K562 (cell line): ENCODE data around the gene AGPAT4. TPM values are rescaled to one million over a fixed set of nuclear protein-coding genes. Genes with fewer than 3 reads are reported as not detected.
A peak's percentile ranks its signal among the peaks of the same experiment; 100 is the strongest.

Experiments used
- ATAC-seq: fragments of 200-7000 bp; cut with Tn5 transposase; 3 replicates; pipeline ENCODE4 v1.9.1; 2020; ENCODE audit warnings: moderate library complexity
- Bru-seq: library from RNA; stranded (reverse); fragments of 400-500 nt; gene quantifications from one replicate; lab custom pipeline; 2021; lab: Mats Ljungman, UMichigan
- BruChase-seq, 2 experiments: library from RNA; stranded (reverse); fragments of 400-500 nt; gene quantifications; one replicate each; lab custom pipeline; 2021; lab: Mats Ljungman, UMichigan
- BruUV-seq: library from RNA; stranded (reverse); fragments of 400-500 nt; replicated peaks from 2 replicates; lab custom pipeline; 2021; lab: Mats Ljungman, UMichigan
- CTCF ChIA-PET: fragments of 300-600 bp; formaldehyde crosslinking; extraction: SDS; loops from one replicate; lab custom pipeline; 2021; ENCODE audit warnings: low intra/inter-chr PET ratio; lab: Yijun Ruan, JAX
- POLR2A ChIA-PET: fragments of 300-600, 350-650 bp; sonication (Branson Sonifier 250); formaldehyde crosslinking; extraction: SDS; loops from one replicate; lab custom pipeline; 2021; ENCODE audit warnings: antibody characterized with exemption, inconsistent platforms; lab: Yijun Ruan, JAX
- DNase-seq, 4 experiments: peaks; one replicate each; pipeline versions ENCODE4 v3.0.0 to v3.0.0-alpha.2; 2011 to 2018; ENCODE audit warnings: low spot score in 3 of 4, mixed read lengths in 3 of 4; ENCODE audit errors: extremely low read depth in 1 of 4
- FAIRE-seq: peaks from 2 replicates; lab custom pipeline; 2011; peaks lifted over from hg19 to GRCh38; lab: Jason Lieb, UNC
- H2AFZ ChIP-seq: 2 replicates; pipeline ENCODE4 v1.6.0; 2011; ENCODE audit warnings: low read depth, low read length, control low read depth, inconsistent platforms
- H3K27ac ChIP-seq: fragments of 200-600 bp; 3 replicates; pipeline ENCODE4 v1.8.0; 2011; ENCODE audit warnings: low read depth, mild to moderate bottlenecking, control low read depth, inconsistent platforms, low read length, moderate library complexity, mixed read lengths; ENCODE audit errors: extremely low read depth
- H3K27me3 ChIP-seq, 2 experiments: fragments of 300-600 bp in 1 of 2; 2 replicates in 1 of 2; 3 replicates in 1 of 2; pipeline versions ENCODE4 v1.6.0 to v1.8.0; 2011; ENCODE audit warnings: inconsistent platforms in 2 of 2, low read length in 2 of 2, mild to moderate bottlenecking in 1 of 2, mixed read lengths in 1 of 2, moderate library complexity in 1 of 2; ENCODE audit not compliant: control insufficient read depth in 2 of 2, insufficient read depth in 2 of 2
- H3K36me3 ChIP-seq: fragments of 300-600 bp; 3 replicates; pipeline ENCODE4 v1.8.0; 2011; ENCODE audit warnings: mild to moderate bottlenecking, low read length, inconsistent platforms; ENCODE audit not compliant: control insufficient read depth, insufficient read depth
- H3K4me1 ChIP-seq, 2 experiments: fragments of 200-600 bp in 1 of 2; replicated peaks in 1 of 2; 2 replicates in 1 of 2; 3 replicates in 1 of 2; pipeline versions ENCODE4 v1.5.1 to v1.8.0; 2011; ENCODE audit warnings: inconsistent platforms in 2 of 2, low read length in 2 of 2, mild to moderate bottlenecking in 1 of 2, mixed read lengths in 1 of 2, moderate library complexity in 1 of 2; ENCODE audit not compliant: control insufficient read depth in 2 of 2, insufficient read depth in 2 of 2
- H3K4me2 ChIP-seq: 2 replicates; pipeline ENCODE4 v1.6.1; 2011; ENCODE audit warnings: low read length, control low read depth, inconsistent platforms, mixed read lengths; ENCODE audit not compliant: insufficient read depth
- H3K4me3 ChIP-seq: fragments of 200-600 bp; sonication (generic), shearing (Covaris generic); 2 replicates; pipeline ENCODE4 v1.5.1; 2016; ENCODE audit warnings: control low read depth, inconsistent platforms
- H3K79me2 ChIP-seq: fragments of 200-600 bp; 3 replicates; pipeline ENCODE4 v1.8.0; 2011; ENCODE audit warnings: low read length, inconsistent platforms; ENCODE audit not compliant: control insufficient read depth, insufficient read depth
- H3K9ac ChIP-seq, 2 experiments: 2 replicates each; pipeline versions ENCODE4 v1.6.0 to v1.6.1; 2011; ENCODE audit warnings: low read depth in 2 of 2, low read length in 2 of 2, control low read depth in 1 of 2, inconsistent platforms in 1 of 2, mild to moderate bottlenecking in 1 of 2, mixed read lengths in 1 of 2; ENCODE audit not compliant: insufficient read depth in 1 of 2
- H3K9me1 ChIP-seq: one replicate; pipeline ENCODE4 v1.6.0; 2011; ENCODE audit warnings: inconsistent platforms, mild to moderate bottlenecking, low read length, moderate library complexity; ENCODE audit not compliant: control insufficient read depth, insufficient read depth
- H3K9me3 ChIP-seq: replicated peaks from 2 replicates; pipeline ENCODE4 v1.5.1; 2011; ENCODE audit warnings: low read depth, low read length, inconsistent platforms; ENCODE audit not compliant: control insufficient read depth, insufficient read depth
- H4K20me1 ChIP-seq: replicated peaks from 2 replicates; pipeline ENCODE4 v1.6.1; 2011; ENCODE audit warnings: low read length, inconsistent platforms, mixed read lengths; ENCODE audit not compliant: control insufficient read depth, insufficient read depth
- DACH1 ChIP-seq: fragments of 450-650 bp; IDR thresholded peaks from 2 replicates; pipeline ENCODE4 v1.6.1; 2018; ENCODE audit not compliant: partially characterized antibody
- FOXM1 ChIP-seq, 2 experiments: fragments of 450-650 bp in 1 of 2; sonication (generic) in 1 of 2; formaldehyde crosslinking in 1 of 2; IDR thresholded peaks; 2 replicates each; pipeline versions ENCODE4 v1.6.1 to v1.9.0; 2017 to 2022; ENCODE audit warnings: low read depth in 2 of 2, mild to moderate bottlenecking in 2 of 2, missing genetic modification reagents in 1 of 2, moderate library complexity in 1 of 2
- MCM2 ChIP-seq: fragments of 450-650 bp; IDR thresholded peaks from 2 replicates; pipeline ENCODE4 v1.6.1; 2017; ENCODE audit warnings: low read depth, mild to moderate bottlenecking
- PTTG1 ChIP-seq: fragments of 450-650 bp; IDR thresholded peaks from 2 replicates; pipeline ENCODE4 v1.6.1; 2016; ENCODE audit warnings: low read depth, mild to moderate bottlenecking, missing genetic modification characterization, missing compliant biosample characterization
- ZNF134 ChIP-seq: fragments of 250-450 bp; sonication (Bioruptor Pico); conservative IDR thresholded peaks from 2 replicates; pipeline ENCODE4 v1.4.0; 2020
- ZNF324 ChIP-seq: fragments of 250-450 bp; sonication (Bioruptor Pico); IDR thresholded peaks from 2 replicates; pipeline ENCODE4 v1.4.0; 2020; ENCODE audit warnings: mild to moderate bottlenecking
- ZNF431 ChIP-seq: sonication (generic); formaldehyde crosslinking; IDR thresholded peaks from 2 replicates; pipeline ENCODE4 v1.8.0; 2022; ENCODE audit warnings: mild to moderate bottlenecking, missing genetic modification reagents
- WGBS: fragments of 100-300 bp; shearing (Covaris generic); methylation state at CpG from one replicate; pipeline ENCODE4 v1.1.6; 2016; ENCODE audit warnings: low coverage, mixed read lengths; ENCODE audit not compliant: insufficient coverage; ENCODE audit errors: missing lambda C conversion rate; 5-methylcytosine and 5-hydroxymethylcytosine counted together
- in situ Hi-C: fragments of 300-500 bp; cut with MboI; formaldehyde crosslinking; loops from 4 replicates; pipeline ENCODE4 v1.15.0; 2018; ENCODE audit warnings: inconsistent platforms, mixed read lengths
- intact Hi-C: fragments of 100-400 bp; cut with micrococcal nuclease; formaldehyde crosslinking; loops from 2 replicates; pipeline ENCODE4 v1.14.2; 2022
- long read RNA-seq, 3 experiments: library from polyadenylated mRNA in 2 of 3; library from RNA in 1 of 3; unstranded in 2 of 3; stranded (forward) in 1 of 3; transcript quantifications; one replicate each; pipeline ENCODE4 v2.0.0, GENCODE V29; 2019 to 2022
- polyA minus RNA-seq, 3 experiments: library from RNA; depleted of rRNA, polyadenylated mRNA; stranded (reverse); fragments of >200 nt; gene quantifications; 2 replicates each; pipeline ENCODE4 v1.2.3, GENCODE V29; 2011
- polyA plus RNA-seq, 8 experiments: library from polyadenylated mRNA; depleted of rRNA in 4 of 8; stranded (reverse) in 5 of 8; unstranded in 3 of 8; fragments of >200 nt; fragmentation: Nextera tagmentation in 2 of 8; fragmentation: Illumina TruSeq in 1 of 8; extraction: Ambion mirVana in 2 of 8; extraction: Trizol in 1 of 8; gene quantifications; 2 replicates each; pipeline versions ENCODE4 v1.2.1 to v1.2.3, GENCODE V29; 2011 to 2014; ENCODE audit warnings: inconsistent platforms in 1 of 8, missing spikeins in 1 of 8
- total RNA-seq, 7 experiments: library from RNA; depleted of rRNA in 6 of 7; stranded (reverse); fragments of >200 nt in 6 of 7; fragmentation: Illumina TruSeq in 2 of 7; extraction: Trizol in 2 of 7; gene quantifications; 2 replicates each; pipeline versions ENCODE4 v1.2.1 to v1.2.3, GENCODE V29; 2011 to 2021; ENCODE audit warnings: low replicate concordance in 1 of 7
- TF ChIP-seq, protein P1 (sequence below), 2 experiments: fragments of 450-650 bp in 1 of 2; IDR thresholded peaks; 2 replicates each; pipeline ENCODE4 v1.6.1; 2011 to 2017; ENCODE audit warnings: low read depth in 2 of 2, antibody characterized with exemption in 1 of 2, borderline replicate concordance in 1 of 2, low read length in 1 of 2, mild to moderate bottlenecking in 1 of 2, mixed read lengths in 1 of 2; ENCODE audit not compliant: control insufficient read depth in 1 of 2
- TF ChIP-seq, protein P2 (sequence below): fragments of 250-450 bp; sonication (Bioruptor Pico); IDR thresholded peaks from 2 replicates; pipeline ENCODE4 v1.6.1; 2021; ENCODE audit warnings: mild to moderate bottlenecking
- TF ChIP-seq, protein P3 (sequence below): fragments of 250-450 bp; sonication (Bioruptor Pico); IDR thresholded peaks from 2 replicates; pipeline ENCODE4 v1.8.0; 2021; ENCODE audit warnings: moderate library complexity, mild to moderate bottlenecking, inconsistent platforms

The AGPAT4 gene
- 90.5 and 109 TPM in 2 replicates for total RNA-seq (2011; cell fraction: chromatin; rRNA removed; ENCODE audit: low replicate concordance)
- 65.2 and 67.4 TPM in 2 replicates for total RNA-seq (2011; cell fraction: nucleolus; rRNA removed)
- total RNA-seq (2011; cell fraction: nucleoplasm; rRNA removed): 60.1 and 75.0 TPM in 2 replicates
- total RNA-seq (2014; rRNA removed) (4.5 and 6.7 TPM in 2 replicates), total RNA-seq (2014; rRNA removed; fragmentation: Illumina TruSeq; extraction: Trizol) (7.1 and 7.9 TPM in 2 replicates), total RNA-seq (2015; rRNA removed; fragmentation: Illumina TruSeq; extraction: Trizol) (5.0 and 5.6 TPM in 2 replicates), total RNA-seq (2021) (9.2 and 9.7 TPM in 2 replicates), polyA plus RNA-seq (2011; rRNA removed) (15.0 and 17.0 TPM in 2 replicates), polyA plus RNA-seq (2014; fragmentation: Illumina TruSeq; extraction: Trizol) (5.6 and 5.7 TPM in 2 replicates), polyA plus RNA-seq (2014; fragmentation: Nextera tagmentation; extraction: Ambion mirVana) (1 to 10 TPM; 2.2 to 3.4 TPM), polyA plus RNA-seq (2014; rRNA removed) (7.2 and 7.3 TPM in 2 replicates), polyA minus RNA-seq (2011; rRNA and poly(A)+ RNA removed) (31.8 and 34.7 TPM in 2 replicates), Bru-seq, nascent RNA (percentile 68 among the genes with signal in this experiment), BruChase-seq, experiment 1, labeled RNA remaining after a 2-hour chase (percentile 64 among the genes with signal in this experiment), BruChase-seq, experiment 2, labeled RNA remaining after a 6-hour chase (percentile 62 among the genes with signal in this experiment)
- 9.2 and 14.2 TPM in 2 replicates for polyA plus RNA-seq (2011; cell fraction: cytosol; rRNA removed)
- 62.4 and 68.7 TPM in 2 replicates for polyA plus RNA-seq (2011; cell fraction: nucleus; rRNA removed)
- 5.3 and 8.6 TPM in 2 replicates for polyA plus RNA-seq (2012)
- polyA minus RNA-seq (2011; cell fraction: cytosol; rRNA and poly(A)+ RNA removed): 6.3 and 8.8 TPM in 2 replicates
- polyA minus RNA-seq (2011; cell fraction: nucleus; rRNA and poly(A)+ RNA removed): 36.2 and 58.6 TPM in 2 replicates
- long read RNA-seq, experiment 1, full-length matches to known transcripts: 2 of 10 reads
- long read RNA-seq, experiment 1, partial matches to known transcripts: 2 of 10 reads
- long read RNA-seq, experiment 1, other reads (novel, unspliced or antisense): 6 of 10 reads
- long read RNA-seq, experiment 2, full-length matches to known transcripts: 3 of 11 reads
- long read RNA-seq, experiment 2, partial matches to known transcripts: 0 of 11 reads
- long read RNA-seq, experiment 2, other reads (novel, unspliced or antisense): 8 of 11 reads
- long read RNA-seq, experiment 3, full-length matches to known transcripts: 2 of 4 reads
- long read RNA-seq, experiment 3, partial matches to known transcripts: 0 of 4 reads
- long read RNA-seq, experiment 3, other reads (novel, unspliced or antisense): 2 of 4 reads

DNA sequence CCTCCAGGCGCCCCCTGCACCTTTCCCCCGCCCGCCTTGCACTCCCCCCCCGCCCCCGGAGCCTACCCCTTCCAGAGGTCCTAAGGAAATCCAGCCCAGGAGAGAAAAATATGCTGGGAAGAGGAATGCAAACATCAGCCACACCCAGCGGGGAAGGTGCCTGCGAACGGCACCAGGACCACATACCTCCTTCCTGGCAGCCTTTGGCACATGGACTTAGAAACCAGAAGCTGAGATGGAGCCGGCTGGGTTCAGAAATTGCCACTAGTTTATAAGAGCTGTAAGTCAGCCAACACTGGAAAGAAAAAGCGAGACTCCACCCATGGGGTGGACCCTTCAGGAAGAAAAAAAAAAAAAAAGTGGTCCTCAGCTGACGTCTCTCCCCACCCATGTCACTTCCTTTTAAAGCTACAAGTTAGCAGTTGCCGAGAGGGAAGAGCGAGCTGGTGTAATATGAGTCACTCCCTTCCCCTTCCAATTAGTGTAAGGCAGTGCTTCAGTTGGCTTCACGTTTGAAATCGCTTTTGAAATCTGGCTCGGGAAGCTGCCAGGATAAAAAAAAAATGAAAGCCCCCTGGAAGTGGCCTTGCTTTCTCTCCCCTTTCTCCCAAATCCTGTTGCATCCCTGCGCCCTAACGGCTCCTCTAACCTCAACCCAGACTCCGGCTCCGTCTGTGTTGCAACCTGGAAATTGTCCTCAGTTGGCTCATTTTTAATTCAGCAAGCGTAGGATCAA lies at the start of gene AGPAT4:
TSS of gene AGPAT4 (minus strand) at position 310 of the 736 bp plus-strand sequence. CDS start 41,848 bp downstream, outside the sequence.
- H3K27ac ChIP-seq: peak within 1 kb of the TSS; percentile 75
- no TSS peak for BruUV-seq
- H3K79me2 ChIP-seq: peaks cover 19% of the 10 kb centered on the region
- H3K4me1 ChIP-seq: peaks cover 4 to 31% of the 10 kb centered on the region in 2 experiments
- FAIRE-seq (peak; percentile 99), ATAC-seq (peak; percentile 95), DNase-seq (peak; percentile 87 to 97 (median 92))
- H3K4me2 ChIP-seq: peak within 1 kb of the TSS; percentile 93
- intact Hi-C loops (loop anchor here (1.0 to 10.0 kb wide), 6 partner anchors 19 to 479 kb away; no protein-coding TSS in a partner anchor), in situ Hi-C loops (no loop called here)
- H4K20me1 ChIP-seq: no peaks in the 10 kb centered on the region
- CTCF ChIA-PET: interaction anchor here (0.6 to 0.7 kb wide), 2 partner anchors 19 to 334 kb away, joined by 3 to 4 read pairs; no protein-coding TSS in a partner anchor
- H3K9me3 ChIP-seq: no peaks in the 10 kb centered on the region
- H3K27me3 ChIP-seq: no peaks in the 10 kb centered on the region
- H3K9me1 ChIP-seq: no peaks in the 10 kb centered on the region
- WGBS: 3% methylated on average over 16 of the region's 21 CpGs
- POLR2A ChIA-PET: interaction anchor here (0.6 to 2.9 kb wide), 18 partner anchors 8 to 172 kb away, joined by 3 to 23 read pairs (median 3); no protein-coding TSS in a partner anchor
- peak within 1 kb of the TSS; percentile 97 for H2AFZ ChIP-seq
- H3K4me3 ChIP-seq: peak within 1 kb of the TSS; percentile 58
- H3K9ac ChIP-seq: peak within 1 kb of the TSS; percentile 73 to 88; a peak in 3 of 4 replicates
- H3K36me3 ChIP-seq: no peaks in the 10 kb centered on the region
- TF ChIP-seq ZNF431 (CRISPR knock-in tag) (0 out of 2 replicates have a peak, but pooled peaks have one; percentile 5), DACH1 (peak; percentile 68), PTTG1 (no peak), ZNF324 (CRISPR knock-in tag) (no peak), ZNF134 (peak; percentile 78), FOXM1 (IDR thresholded peaks at IDR 0.05; ENCODE audit: low read depth) (peak; percentile 68; the same call in 1 of the 2 replicates), FOXM1 (CRISPR knock-in tag; IDR thresholded peaks at IDR 0.05; ENCODE audit: low read depth) (no peak), MCM2 (no peak)
- TF ChIP-seq, protein P1, sequence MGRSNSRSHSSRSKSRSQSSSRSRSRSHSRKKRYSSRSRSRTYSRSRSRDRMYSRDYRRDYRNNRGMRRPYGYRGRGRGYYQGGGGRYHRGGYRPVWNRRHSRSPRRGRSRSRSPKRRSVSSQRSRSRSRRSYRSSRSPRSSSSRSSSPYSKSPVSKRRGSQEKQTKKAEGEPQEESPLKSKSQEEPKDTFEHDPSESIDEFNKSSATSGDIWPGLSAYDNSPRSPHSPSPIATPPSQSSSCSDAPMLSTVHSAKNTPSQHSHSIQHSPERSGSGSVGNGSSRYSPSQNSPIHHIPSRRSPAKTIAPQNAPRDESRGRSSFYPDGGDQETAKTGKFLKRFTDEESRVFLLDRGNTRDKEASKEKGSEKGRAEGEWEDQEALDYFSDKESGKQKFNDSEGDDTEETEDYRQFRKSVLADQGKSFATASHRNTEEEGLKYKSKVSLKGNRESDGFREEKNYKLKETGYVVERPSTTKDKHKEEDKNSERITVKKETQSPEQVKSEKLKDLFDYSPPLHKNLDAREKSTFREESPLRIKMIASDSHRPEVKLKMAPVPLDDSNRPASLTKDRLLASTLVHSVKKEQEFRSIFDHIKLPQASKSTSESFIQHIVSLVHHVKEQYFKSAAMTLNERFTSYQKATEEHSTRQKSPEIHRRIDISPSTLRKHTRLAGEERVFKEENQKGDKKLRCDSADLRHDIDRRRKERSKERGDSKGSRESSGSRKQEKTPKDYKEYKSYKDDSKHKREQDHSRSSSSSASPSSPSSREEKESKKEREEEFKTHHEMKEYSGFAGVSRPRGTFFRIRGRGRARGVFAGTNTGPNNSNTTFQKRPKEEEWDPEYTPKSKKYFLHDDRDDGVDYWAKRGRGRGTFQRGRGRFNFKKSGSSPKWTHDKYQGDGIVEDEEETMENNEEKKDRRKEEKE (IDR thresholded peaks at IDR 0.05; ENCODE audit: borderline replicate concordance in 1 of 2, control insufficient read depth in 1 of 2, low read depth in 2 of 2, low read length in 1 of 2): 0 out of 4 replicates have a peak, but pooled peaks of 1 of the 2 experiments have one; percentile 32
- TF ChIP-seq, protein P2, sequence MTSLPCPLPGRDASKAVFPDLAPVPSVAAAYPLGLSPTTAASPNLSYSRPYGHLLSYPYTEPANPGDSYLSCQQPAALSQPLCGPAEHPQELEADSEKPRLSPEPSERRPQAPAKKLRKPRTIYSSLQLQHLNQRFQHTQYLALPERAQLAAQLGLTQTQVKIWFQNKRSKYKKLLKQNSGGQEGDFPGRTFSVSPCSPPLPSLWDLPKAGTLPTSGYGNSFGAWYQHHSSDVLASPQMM (CRISPR knock-in tag): no peak
- TF ChIP-seq, protein P3, sequence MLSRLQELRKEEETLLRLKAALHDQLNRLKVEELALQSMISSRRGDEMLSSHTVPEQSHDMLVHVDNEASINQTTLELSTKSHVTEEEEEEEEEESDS (CRISPR knock-in tag): no peak
